ENCODE data around the gene ZFAND3.

ZFAND3 gene, protein sequence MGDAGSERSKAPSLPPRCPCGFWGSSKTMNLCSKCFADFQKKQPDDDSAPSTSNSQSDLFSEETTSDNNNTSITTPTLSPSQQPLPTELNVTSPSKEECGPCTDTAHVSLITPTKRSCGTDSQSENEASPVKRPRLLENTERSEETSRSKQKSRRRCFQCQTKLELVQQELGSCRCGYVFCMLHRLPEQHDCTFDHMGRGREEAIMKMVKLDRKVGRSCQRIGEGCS

GRCh38 chr6:37819177-37819801, at the start of gene ZFAND3:
Gene ZFAND3 (plus strand): TSS chr6:37819727. CDS start chr6:37819946, 219 bp downstream.
- peak; percentile 91 for DNase-seq (ENCODE audit: low read depth)

DNA sequence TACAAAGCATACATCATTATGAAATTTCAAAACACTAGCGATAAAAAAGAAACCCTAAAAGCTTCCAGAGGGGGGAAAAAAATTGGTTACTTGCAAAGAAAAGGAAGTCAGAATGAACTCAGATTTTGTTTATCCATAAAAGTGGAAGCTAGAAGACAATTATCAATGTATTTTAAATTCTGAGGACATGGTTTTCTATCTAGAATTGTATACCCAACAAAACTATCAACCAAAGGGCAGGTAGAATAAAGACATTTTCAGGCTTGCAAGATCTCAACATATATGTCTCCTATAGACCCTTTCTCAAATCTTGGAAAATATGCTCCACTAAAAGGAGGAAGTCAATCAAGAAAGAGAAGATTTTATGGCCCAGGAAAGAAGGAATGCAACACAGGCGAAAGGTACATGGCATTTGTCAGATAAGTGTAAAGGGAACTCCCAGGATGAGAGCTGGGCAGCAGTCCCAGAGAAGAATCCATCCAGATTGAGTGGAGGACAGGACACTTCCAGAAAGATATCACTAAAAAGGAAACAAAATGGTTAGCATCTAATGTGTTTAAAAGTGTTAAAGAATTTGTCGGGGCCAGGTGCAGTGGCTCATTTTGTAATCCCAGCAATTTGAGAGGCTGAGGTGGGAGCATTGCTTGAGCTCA, 45.4 kb upstream of the ZFAND3 start:
- DNase-seq (ENCODE audit: low read depth), result no peak

DNA sequence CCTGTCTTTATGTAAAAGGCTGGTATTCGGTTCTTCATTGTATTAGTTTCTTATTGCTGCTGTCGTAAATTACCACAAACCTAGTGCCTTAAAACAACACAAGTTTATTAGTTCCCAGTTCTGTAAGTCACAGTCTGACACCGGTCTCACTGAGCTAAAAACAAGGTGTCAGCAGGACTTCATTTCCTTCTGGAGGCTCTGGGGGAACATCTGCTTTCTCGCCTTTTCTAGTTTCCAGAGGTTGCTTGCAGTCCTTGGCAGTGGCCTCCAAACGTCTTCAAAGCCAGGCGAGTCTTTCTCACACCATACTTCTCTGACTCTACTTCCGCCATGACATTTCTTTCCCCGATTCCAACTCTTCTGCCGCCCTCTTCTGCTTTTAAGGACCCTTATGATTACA, 43.0 kb upstream of the ZFAND3 start:
- no peak for DNase-seq (ENCODE audit: low read depth)

- no peak for DNase-seq (ENCODE audit: low read depth)
These were observed 42.2 kb upstream of the ZFAND3 start for GRCh38 chr6:37777272-37777834.

- DNase-seq (ENCODE audit: low read depth), result no peak
These were observed 40.3 kb upstream of the ZFAND3 start for GRCh38 chr6:37779111-37779800.

GRCh38 chr6:37779902-37780628, 39.5 kb upstream of the ZFAND3 start:
- DNase-seq (ENCODE audit: low read depth), result no peak

- DNase-seq (ENCODE audit: low read depth), result no peak
These were observed 37.7 kb upstream of the ZFAND3 start for GRCh38 chr6:37781788-37782187.

DNA sequence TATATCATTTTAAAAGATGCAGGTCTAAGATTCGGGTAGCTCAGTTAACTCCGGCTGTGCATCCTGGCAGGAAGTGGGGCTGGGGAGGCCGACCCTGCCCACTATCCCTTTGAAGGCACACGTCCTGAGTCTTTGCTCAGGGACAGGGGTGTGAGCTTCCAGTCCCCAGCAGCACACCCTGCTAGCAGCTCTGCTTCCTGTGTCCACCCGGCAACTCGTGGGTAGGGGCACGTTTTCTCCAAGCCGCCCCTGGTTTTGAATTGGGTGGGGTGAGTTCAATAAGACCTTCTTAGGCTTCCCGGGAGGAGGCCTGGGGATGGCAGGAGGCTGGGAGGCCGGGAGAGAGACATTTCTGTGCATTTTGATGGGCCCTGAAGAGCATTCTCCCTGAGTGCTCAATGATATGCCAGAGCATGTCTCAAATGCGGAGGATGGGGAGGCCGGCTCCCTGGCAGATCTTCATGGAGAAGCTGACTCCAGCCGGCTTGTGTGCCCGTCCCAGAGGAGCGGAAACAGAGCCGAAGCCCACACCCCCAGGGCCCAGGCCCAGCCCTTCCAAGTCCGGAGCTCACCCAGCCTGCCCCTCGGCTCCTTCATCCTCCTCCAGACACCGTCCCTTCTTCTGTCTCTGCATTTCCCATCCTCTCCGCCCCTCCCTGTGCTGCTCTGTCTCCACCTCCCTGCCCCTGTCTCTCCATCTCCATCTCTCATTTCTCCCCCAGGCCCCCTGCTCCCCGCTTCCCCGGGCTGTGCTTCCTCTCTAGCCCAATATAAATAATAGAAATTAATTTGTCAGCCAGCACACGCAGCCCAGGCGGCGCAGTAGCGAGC, 36.3 kb upstream of the ZFAND3 start:
- no peak for DNase-seq (ENCODE audit: low read depth)

DNA sequence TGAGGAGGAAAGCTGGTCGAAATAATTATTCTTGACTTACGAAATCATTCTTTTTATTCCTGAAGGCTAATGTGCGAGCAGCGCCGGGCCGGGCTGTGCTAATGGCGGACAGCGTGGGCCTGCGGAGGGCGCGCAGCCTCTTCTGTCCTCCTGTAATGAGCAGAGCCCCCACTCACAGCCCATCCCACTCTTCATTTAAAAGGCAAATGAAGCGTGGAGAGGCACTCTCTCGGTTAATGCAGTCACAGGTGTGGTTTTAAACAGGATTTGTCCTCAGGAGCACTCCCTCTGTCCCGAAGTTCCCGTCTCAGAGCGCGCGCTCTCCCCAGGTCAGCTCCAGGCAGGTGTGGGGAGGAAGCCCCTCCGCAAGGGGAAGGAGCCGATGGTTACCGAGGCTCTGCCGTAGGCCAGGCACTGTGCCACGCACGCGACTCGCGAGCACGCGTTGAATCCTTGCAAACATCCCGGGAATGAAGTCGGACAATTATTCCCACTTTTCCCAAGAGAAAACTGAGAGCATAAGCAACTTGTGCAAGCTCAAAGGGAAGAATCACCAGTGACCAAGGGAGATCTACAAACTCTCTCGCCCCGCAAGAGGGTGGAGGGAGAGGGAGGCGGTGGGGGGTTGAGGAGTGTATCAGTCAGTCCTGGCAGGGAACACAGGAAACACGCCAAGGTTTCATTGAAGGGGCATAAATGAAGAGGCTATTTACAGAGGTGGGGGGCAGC, 35.5 kb upstream of the ZFAND3 start:
- DNase-seq (ENCODE audit: low read depth), result no peak

GRCh38 chr6:37784585-37784967, 35.0 kb upstream of the ZFAND3 start:
- DNase-seq (ENCODE audit: low read depth), result no peak

DNA sequence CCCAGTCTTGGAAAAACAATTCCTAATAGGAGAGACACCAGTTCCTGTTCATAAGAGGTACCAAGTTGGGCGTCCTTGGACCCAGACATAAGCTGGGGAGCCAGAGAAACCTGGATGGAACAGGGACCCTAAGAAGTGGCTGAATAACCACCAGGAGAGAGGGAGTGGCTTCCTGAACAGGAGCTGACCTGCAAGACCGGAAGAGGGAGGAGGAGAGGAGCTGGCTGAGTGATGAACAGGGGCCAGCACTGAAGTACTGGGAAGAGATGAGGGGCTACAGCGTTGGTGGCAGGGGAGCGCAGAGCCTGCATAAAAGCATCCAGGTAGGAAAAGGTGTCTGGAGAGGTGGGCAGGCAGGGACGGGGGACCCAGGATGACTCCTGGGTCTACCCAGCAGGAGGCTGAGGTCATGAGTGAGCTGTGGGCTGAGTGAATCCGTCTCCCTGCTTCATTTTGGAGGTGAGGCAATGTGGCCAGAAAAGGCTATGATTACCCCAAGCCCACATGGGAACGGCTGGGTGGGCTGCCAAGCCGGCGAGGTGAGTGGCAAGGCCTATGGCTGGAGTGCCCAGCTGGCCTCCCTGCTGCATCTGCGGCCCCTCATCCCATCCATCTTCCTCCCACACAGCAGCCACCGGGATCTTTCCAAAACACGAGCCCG, 34.4 kb upstream of the ZFAND3 start:
- no peak for DNase-seq (ENCODE audit: low read depth)

DNA sequence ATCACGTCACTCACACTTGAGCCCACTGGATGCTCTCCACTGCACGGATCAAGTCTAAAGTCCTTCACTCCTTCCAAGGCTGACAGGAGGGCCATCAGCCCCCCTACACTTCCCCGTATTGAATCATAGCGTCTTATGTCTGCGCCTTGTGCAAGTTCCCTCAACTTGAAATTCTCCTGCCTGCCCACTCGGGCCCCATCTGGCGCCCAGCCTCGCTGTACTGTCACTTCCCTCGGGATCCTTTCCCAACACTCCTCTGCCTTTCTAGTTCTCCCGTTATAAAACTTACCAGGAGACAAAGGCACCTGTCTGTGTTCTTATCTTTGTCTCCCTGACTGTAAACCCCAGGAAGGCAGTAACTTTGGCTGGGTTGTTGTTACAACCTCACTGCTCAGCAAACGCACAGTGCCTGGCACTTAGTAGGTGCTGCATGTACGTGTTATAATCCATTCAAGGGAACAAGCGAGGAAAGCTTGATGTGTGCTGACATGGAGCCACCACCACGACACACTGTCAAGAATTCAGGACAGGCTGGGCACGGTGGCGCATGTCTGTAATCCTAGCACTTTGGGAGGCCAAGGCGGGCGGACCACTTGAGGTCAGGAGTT, 33.8 kb upstream of the ZFAND3 start:
- no peak for DNase-seq (ENCODE audit: low read depth)

- DNase-seq (ENCODE audit: low read depth), result no peak
These were observed 32.3 kb upstream of the ZFAND3 start for GRCh38 chr6:37787216-37787615.

DNA sequence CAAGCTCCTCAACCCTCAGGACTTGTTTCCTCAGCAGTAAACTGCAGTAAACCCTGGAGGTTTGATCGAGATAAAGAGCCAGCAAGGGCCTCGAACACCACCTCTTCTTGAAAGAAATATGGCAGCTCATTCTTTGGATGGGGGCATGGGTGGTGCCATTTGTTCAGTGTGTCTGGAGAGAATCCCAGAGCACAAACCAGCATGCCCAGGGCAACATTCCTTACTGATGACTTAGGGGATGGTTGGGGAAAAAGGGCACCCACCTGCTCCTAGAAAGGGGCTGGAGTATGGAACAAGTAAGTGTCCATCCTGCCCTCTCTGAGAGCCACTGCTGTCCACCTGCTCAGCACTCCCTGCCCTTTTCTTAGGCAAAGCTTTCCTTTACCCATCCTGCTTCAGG, 31.3 kb upstream of the ZFAND3 start:
- DNase-seq (ENCODE audit: low read depth), result no peak

- DNase-seq (ENCODE audit: low read depth), result peak; percentile 88
These were observed 28.2 kb upstream of the ZFAND3 start for GRCh38 chr6:37791156-37791919.

- DNase-seq (ENCODE audit: low read depth), result no peak
These were observed 27.0 kb upstream of the ZFAND3 start for GRCh38 chr6:37792457-37793033.

- no peak for DNase-seq (ENCODE audit: low read depth)
These were observed 26.5 kb upstream of the ZFAND3 start for GRCh38 chr6:37793067-37793466.

DNA sequence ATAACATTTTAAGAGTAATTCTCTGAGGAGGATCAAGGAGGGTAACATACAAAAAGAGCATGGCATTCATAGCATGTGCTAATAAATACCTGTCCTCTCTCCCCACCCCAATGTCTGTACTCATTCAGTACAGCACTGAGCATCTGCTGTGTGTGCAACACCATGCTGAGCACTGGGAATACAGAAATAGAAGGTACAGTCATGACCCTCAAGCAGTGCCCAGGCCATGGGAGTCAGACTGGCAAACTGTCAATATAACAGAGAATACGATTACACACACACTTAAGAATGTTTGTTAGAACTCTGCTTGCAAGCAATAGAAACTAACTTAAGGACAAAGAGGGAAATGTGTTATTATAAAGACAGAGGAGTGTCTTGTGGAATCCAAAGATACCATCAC, 24.7 kb upstream of the ZFAND3 start:
- peak; percentile 26 for DNase-seq (ENCODE audit: low read depth)
